DOHH2 (cell line): Measurements from ENCODE around the gene SLITRK3.
"Not testable (repeated sequence)": the region's sequence is repeated elsewhere in the genome, so short reads cannot be mapped to it uniquely, and the experiment has no call there.

Source experiments
- H3F3A ChIP-seq: fragments of 200-600 bp; sonication (generic), shearing (Covaris generic); 2 replicates; pipeline ENCODE4 v1.6.0; 2016; ENCODE audit warnings: antibody characterized with exemption, mild to moderate bottlenecking; ENCODE audit not compliant: control insufficient read depth, insufficient read depth
- H3K27ac ChIP-seq: fragments of 200-600 bp; sonication (generic); 2 replicates; pipeline ENCODE4 v1.5.1; 2014; ENCODE audit warnings: low read depth, mild to moderate bottlenecking, low read length, moderate library complexity
- H3K27me3 ChIP-seq: fragments of 200-600 bp; sonication (generic); 2 replicates; pipeline ENCODE4 v1.6.1; 2014; ENCODE audit warnings: mild to moderate bottlenecking, low read length, mixed read lengths; ENCODE audit not compliant: control insufficient read depth
- H3K36me3 ChIP-seq: fragments of 200-600 bp; sonication (generic); 2 replicates; pipeline ENCODE4 v1.6.1; 2014; ENCODE audit warnings: mild to moderate bottlenecking, low read length, moderate library complexity, mixed read lengths; ENCODE audit not compliant: control insufficient read depth
- H3K4me1 ChIP-seq: fragments of 200-600 bp; sonication (generic); 2 replicates; pipeline ENCODE4 v1.6.1; 2014; ENCODE audit warnings: mild to moderate bottlenecking, low read length, mixed read lengths; ENCODE audit not compliant: control insufficient read depth
- H3K4me2 ChIP-seq: fragments of 200-600 bp; sonication (generic); 2 replicates; pipeline ENCODE4 v1.6.0; 2014; ENCODE audit warnings: mild to moderate bottlenecking, low read length, moderate library complexity
- H3K4me3 ChIP-seq: fragments of 200-600 bp; sonication (generic); 2 replicates; pipeline ENCODE4 v1.5.1; 2014; ENCODE audit warnings: mild to moderate bottlenecking, low read length, mixed read lengths
- H3K79me2 ChIP-seq: fragments of 200-600 bp; sonication (generic); 2 replicates; pipeline ENCODE4 v1.6.1; 2014; ENCODE audit warnings: mild to moderate bottlenecking, low read length, mixed read lengths; ENCODE audit not compliant: control insufficient read depth
- H3K9me2 ChIP-seq: fragments of 200-600 bp; sonication (generic); replicated peaks from 2 replicates; pipeline ENCODE4 v1.6.1; 2014; ENCODE audit warnings: mild to moderate bottlenecking, low read length, mixed read lengths; ENCODE audit not compliant: control insufficient read depth
- H3K9me3 ChIP-seq: fragments of 200-600 bp; sonication (generic); 2 replicates; pipeline ENCODE4 v1.6.1; 2014; ENCODE audit warnings: antibody characterized with exemption, low read length, mixed read lengths; ENCODE audit not compliant: control insufficient read depth, insufficient read depth
- H4K20me1 ChIP-seq: fragments of 200-600 bp; sonication (generic); 2 replicates; pipeline ENCODE4 v1.6.0; 2014; ENCODE audit warnings: low read depth, mild to moderate bottlenecking, antibody characterized with exemption, low read length, moderate library complexity; ENCODE audit not compliant: control insufficient read depth, insufficient read depth
- CTCF ChIP-seq: fragments of 200-600 bp; sonication (generic); IDR thresholded peaks from one replicate; pipeline ENCODE4 v1.5.1; 2014; ENCODE audit warnings: antibody characterized with exemption, mild to moderate bottlenecking, low read depth, low read length; ENCODE audit not compliant: poor library complexity, severe bottlenecking
- EZH2phosphoT487 ChIP-seq: fragments of 200-600 bp; sonication (generic); IDR thresholded peaks from 2 replicates; pipeline ENCODE4 v1.6.1; 2017; ENCODE audit warnings: borderline replicate concordance, mild to moderate bottlenecking, antibody characterized with exemption, low read length, moderate library complexity, mixed read lengths

SLITRK3 gene

GRCh38 chr3:165148876-165149441 is 47.2 kb downstream of the SLITRK3 start:
- Histone ChIP-seq H3K27ac (no peak overlapping the region), H3K9me2 (no peaks in the 10 kb centered on the region), H3F3A (no peaks in the 10 kb centered on the region), H3K9me3 (no peaks in the 10 kb centered on the region), H3K27me3 (no peaks in the 10 kb centered on the region), H3K4me1 (no peaks in the 10 kb centered on the region), H3K36me3 (no peaks in the 10 kb centered on the region), H3K4me3 (no peak overlapping the region), H4K20me1 (no peaks in the 10 kb centered on the region), H3K4me2 (no peak overlapping the region), H3K79me2 (no peaks in the 10 kb centered on the region)
- TF ChIP-seq CTCF, result no peak
- TF ChIP-seq EZH2phosphoT487, result no peak

- Histone ChIP-seq H3K4me2 (no peak overlapping the region), H3K79me2 (no peaks in the 10 kb centered on the region), H3K27me3 (no peaks in the 10 kb centered on the region), H4K20me1 (no peaks in the 10 kb centered on the region), H3K36me3 (no peaks in the 10 kb centered on the region), H3K27ac (no peak overlapping the region), H3F3A (no peaks in the 10 kb centered on the region), H3K9me3 (no peaks in the 10 kb centered on the region), H3K9me2 (no peaks in the 10 kb centered on the region), H3K4me1 (no peaks in the 10 kb centered on the region), H3K4me3 (no peak overlapping the region)
- TF ChIP-seq CTCF (no peak), EZH2phosphoT487 (no peak)
Observed at GRCh38 chr3:165144271-165144670, 51.9 kb downstream of the SLITRK3 start.

- not testable (repeated sequence) for H3K4me3 ChIP-seq, H3K36me3 ChIP-seq, H3K27me3 ChIP-seq, H3K4me2 ChIP-seq, H3K79me2 ChIP-seq, H3F3A ChIP-seq, H3K9me3 ChIP-seq, H4K20me1 ChIP-seq, H3K27ac ChIP-seq, H3K4me1 ChIP-seq, H3K9me2 ChIP-seq
Observed at GRCh38 chr3:165139918-165140317, 56.3 kb downstream of the SLITRK3 start.
